Measurements from ENCODE around the gene CDS2.
"Not testable (repeated sequence)": the region's sequence is repeated elsewhere in the genome, so short reads cannot be mapped to it uniquely, and the experiment has no call there.

DNA sequence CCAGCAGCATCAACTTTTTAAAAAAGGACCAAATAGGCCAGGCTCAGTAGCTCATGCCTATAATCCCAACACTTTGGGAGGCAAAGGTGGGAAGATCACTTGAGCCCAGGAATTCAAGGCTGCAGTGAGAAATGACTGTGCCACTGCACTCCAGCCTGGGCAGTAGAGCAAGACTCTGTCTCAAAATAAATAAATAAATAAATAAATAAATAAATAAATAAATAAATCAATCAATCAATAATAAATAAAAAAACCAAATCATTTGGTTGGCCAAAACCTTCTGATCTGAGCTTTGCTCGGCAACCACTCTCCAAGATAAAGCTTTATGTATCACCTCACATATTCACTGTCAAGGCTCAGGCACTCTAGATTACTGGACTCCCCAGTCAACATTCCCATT is 27.8 kb upstream of the CDS2 start:
- TF ChIP-seq, protein P1, sequence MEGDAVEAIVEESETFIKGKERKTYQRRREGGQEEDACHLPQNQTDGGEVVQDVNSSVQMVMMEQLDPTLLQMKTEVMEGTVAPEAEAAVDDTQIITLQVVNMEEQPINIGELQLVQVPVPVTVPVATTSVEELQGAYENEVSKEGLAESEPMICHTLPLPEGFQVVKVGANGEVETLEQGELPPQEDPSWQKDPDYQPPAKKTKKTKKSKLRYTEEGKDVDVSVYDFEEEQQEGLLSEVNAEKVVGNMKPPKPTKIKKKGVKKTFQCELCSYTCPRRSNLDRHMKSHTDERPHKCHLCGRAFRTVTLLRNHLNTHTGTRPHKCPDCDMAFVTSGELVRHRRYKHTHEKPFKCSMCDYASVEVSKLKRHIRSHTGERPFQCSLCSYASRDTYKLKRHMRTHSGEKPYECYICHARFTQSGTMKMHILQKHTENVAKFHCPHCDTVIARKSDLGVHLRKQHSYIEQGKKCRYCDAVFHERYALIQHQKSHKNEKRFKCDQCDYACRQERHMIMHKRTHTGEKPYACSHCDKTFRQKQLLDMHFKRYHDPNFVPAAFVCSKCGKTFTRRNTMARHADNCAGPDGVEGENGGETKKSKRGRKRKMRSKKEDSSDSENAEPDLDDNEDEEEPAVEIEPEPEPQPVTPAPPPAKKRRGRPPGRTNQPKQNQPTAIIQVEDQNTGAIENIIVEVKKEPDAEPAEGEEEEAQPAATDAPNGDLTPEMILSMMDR (IDR thresholded peaks at IDR 0.05): not testable (repeated sequence)
- TF ChIP-seq POLR2A (IDR thresholded peaks at IDR 0.05): not testable (repeated sequence)

Measured in prostate gland (tissue), 2 donors.